HCT116 (cell line): ENCODE measurements around the gene TMEM59L. TPM values are rescaled to one million over a fixed set of nuclear protein-coding genes. Genes with fewer than 3 reads are reported as not detected.

Experiments used
- ATAC-seq: fragments of 200-7000 bp; cut with Tn5 transposase; 2 replicates; pipeline ENCODE4 v1.9.1; 2020; ENCODE audit warnings: mild to moderate bottlenecking, moderate library complexity
- BruUV-seq: library from RNA; stranded (reverse); fragments of 400-500 nt; replicated peaks from 2 replicates; lab custom pipeline; 2021; lab: Mats Ljungman, UMichigan
- CTCF ChIA-PET: fragments of 300-600 bp; sonication (Branson Sonifier 250); formaldehyde crosslinking; loops from one replicate; lab custom pipeline; 2021; ENCODE audit warnings: antibody characterized with exemption; lab: Charles Lee
- POLR2A ChIA-PET: fragments of 300-600, 350-600 bp; sonication (Branson Sonifier 250); formaldehyde crosslinking; loops from one replicate; lab custom pipeline; 2021; ENCODE audit warnings: antibody characterized with exemption; lab: Charles Lee
- RAD21 ChIA-PET, 2 experiments: fragments of 300-600 bp; sonication (Branson Sonifier 250); formaldehyde crosslinking; loops; one replicate each; lab custom pipeline; 2023; ENCODE audit warnings: low total read pairs in 2 of 2; ENCODE audit not compliant: uncharacterized antibody in 2 of 2, unreplicated experiment in 2 of 2, low non-redundant PET in 1 of 2; lab: Charles Lee
- DNase-seq: peaks from one replicate; pipeline ENCODE4 v3.0.0-alpha.2; 2010; ENCODE audit warnings: low read depth, low spot score
- H2AFZ ChIP-seq: fragments of 200-600 bp; shearing (Covaris generic), sonication (generic); 2 replicates; pipeline ENCODE4 v1.6.1; 2017; ENCODE audit warnings: low read depth, mixed run types, mixed read lengths, antibody characterized with exemption, low read length; ENCODE audit not compliant: poor library complexity, severe bottlenecking
- H3K27ac ChIP-seq: 2 replicates; pipeline ENCODE4 v1.5.1; 2012; ENCODE audit warnings: low read depth, low read length
- H3K27me3 ChIP-seq: fragments of 200-600 bp; sonication (generic); 2 replicates; pipeline ENCODE4 v1.6.1; 2016; ENCODE audit warnings: mixed run types, low read length, mixed read lengths; ENCODE audit not compliant: insufficient read depth
- H3K36me3 ChIP-seq, 2 experiments: fragments of 200-500 bp in 1 of 2; fragments of 200-600 bp in 1 of 2; sonication (Bioruptor generic) in 1 of 2; sonication (generic) in 1 of 2; 2 replicates each; pipeline versions ENCODE4 v1.5.1 to v1.6.1; 2014 to 2016; ENCODE audit warnings: low read length in 2 of 2, inconsistent platforms in 1 of 2, mixed read lengths in 1 of 2, mixed run types in 1 of 2; ENCODE audit not compliant: insufficient read depth in 2 of 2, control insufficient read depth in 1 of 2
- H3K4me1 ChIP-seq, 2 experiments: fragments of 200-600 bp in 1 of 2; sonication (generic) in 1 of 2; 2 replicates each; pipeline versions ENCODE4 v1.5.1 to v1.6.1; 2012 to 2017; ENCODE audit warnings: low read length in 2 of 2, inconsistent platforms in 1 of 2, mild to moderate bottlenecking in 1 of 2, mixed read lengths in 1 of 2, mixed run types in 1 of 2, moderate library complexity in 1 of 2; ENCODE audit not compliant: insufficient read depth in 2 of 2, control insufficient read depth in 1 of 2
- H3K4me2 ChIP-seq: fragments of 200-600 bp; sonication (generic); 2 replicates; pipeline ENCODE4 v1.6.1; 2017; ENCODE audit warnings: mixed run types, low read length, mixed read lengths
- H3K4me3 ChIP-seq, 2 experiments: fragments of 200-600 bp in 1 of 2; sonication (generic) in 1 of 2; replicated peaks in 1 of 2; 2 replicates each; pipeline ENCODE4 v1.5.1; 2011 to 2016; ENCODE audit warnings: low read length in 2 of 2, control low read depth in 1 of 2, low read depth in 1 of 2, mild to moderate bottlenecking in 1 of 2, mixed read lengths in 1 of 2, mixed run types in 1 of 2
- H3K79me2 ChIP-seq: fragments of 200-600 bp; sonication (generic); 2 replicates; pipeline ENCODE4 v1.6.1; 2017; ENCODE audit warnings: mild to moderate bottlenecking, mixed run types, low read length, moderate library complexity, mixed read lengths; ENCODE audit not compliant: insufficient read depth
- H3K9ac ChIP-seq: fragments of 200-600 bp; sonication (generic); 2 replicates; pipeline ENCODE4 v1.6.1; 2016; ENCODE audit warnings: low read length, mixed read lengths
- H3K9me2 ChIP-seq: fragments of 200-600 bp; sonication (generic), shearing (Covaris generic); 2 replicates; pipeline ENCODE4 v1.6.1; 2017; ENCODE audit warnings: mixed run types, mild to moderate bottlenecking, moderate library complexity; ENCODE audit not compliant: insufficient read depth
- H3K9me3 ChIP-seq, 2 experiments: fragments of 200-500 bp in 1 of 2; fragments of 200-600 bp in 1 of 2; sonication (Bioruptor generic) in 1 of 2; sonication (generic) in 1 of 2; 2 replicates each; pipeline ENCODE4 v1.6.1; 2014 to 2017; ENCODE audit warnings: low read length in 2 of 2, mixed read lengths in 2 of 2, inconsistent platforms in 1 of 2, low read depth in 1 of 2, mild to moderate bottlenecking in 1 of 2, mixed run types in 1 of 2, moderate library complexity in 1 of 2; ENCODE audit not compliant: control insufficient read depth in 1 of 2, insufficient read depth in 1 of 2
- H4K20me1 ChIP-seq: fragments of 200-600 bp; sonication (generic), shearing (Covaris generic); 2 replicates; pipeline ENCODE4 v1.6.1; 2017; ENCODE audit warnings: mixed run types, mild to moderate bottlenecking, moderate library complexity; ENCODE audit not compliant: insufficient read depth
- POLR2AphosphoS5 ChIP-seq: IDR thresholded peaks from 2 replicates; pipeline ENCODE4 v1.6.1; 2011; ENCODE audit warnings: mild to moderate bottlenecking, low read depth, low read length, moderate library complexity
- ZNF274 ChIP-seq: fragments of 200-500 bp; sonication (Bioruptor generic); IDR thresholded peaks from 2 replicates; pipeline ENCODE4 v1.6.1; 2014; ENCODE audit warnings: mild to moderate bottlenecking, low read depth, low read length, inconsistent platforms
- intact Hi-C: fragments of 100-400 bp; cut with micrococcal nuclease; formaldehyde crosslinking; loops from 2 replicates; pipeline ENCODE4 v1.10.0; 2022
- total RNA-seq: library from RNA; stranded (reverse); gene quantifications from one replicate; pipeline ENCODE4 v1.2.1, GENCODE V29; 2021; ENCODE audit not compliant: unreplicated experiment
- TF ChIP-seq, protein P1 (sequence below), 3 experiments: fragments of 200-600 bp in 1 of 3; sonication (generic) in 1 of 3; IDR thresholded peaks in 2 of 3; conservative IDR thresholded peaks in 1 of 3; 2 replicates each; pipeline ENCODE4 v1.5.1; 2012 to 2017; ENCODE audit warnings: low read depth in 2 of 3, low read length in 2 of 3, antibody characterized with exemption in 1 of 3, borderline replicate concordance in 1 of 3, control low read depth in 1 of 3, mild to moderate bottlenecking in 1 of 3, mixed read lengths in 1 of 3, mixed run types in 1 of 3, moderate library complexity in 1 of 3; ENCODE audit not compliant: insufficient read depth in 1 of 3
- TF ChIP-seq, protein P2 (sequence below): IDR thresholded peaks from 2 replicates; pipeline ENCODE4 v1.6.1; 2011; ENCODE audit warnings: mild to moderate bottlenecking, low read length, moderate library complexity; ENCODE audit not compliant: insufficient replicate concordance; ENCODE audit errors: extremely low read depth

TMEM59L gene
- total RNA-seq, 1 experiment from 2014 or later = 14.3 TPM

DNA sequence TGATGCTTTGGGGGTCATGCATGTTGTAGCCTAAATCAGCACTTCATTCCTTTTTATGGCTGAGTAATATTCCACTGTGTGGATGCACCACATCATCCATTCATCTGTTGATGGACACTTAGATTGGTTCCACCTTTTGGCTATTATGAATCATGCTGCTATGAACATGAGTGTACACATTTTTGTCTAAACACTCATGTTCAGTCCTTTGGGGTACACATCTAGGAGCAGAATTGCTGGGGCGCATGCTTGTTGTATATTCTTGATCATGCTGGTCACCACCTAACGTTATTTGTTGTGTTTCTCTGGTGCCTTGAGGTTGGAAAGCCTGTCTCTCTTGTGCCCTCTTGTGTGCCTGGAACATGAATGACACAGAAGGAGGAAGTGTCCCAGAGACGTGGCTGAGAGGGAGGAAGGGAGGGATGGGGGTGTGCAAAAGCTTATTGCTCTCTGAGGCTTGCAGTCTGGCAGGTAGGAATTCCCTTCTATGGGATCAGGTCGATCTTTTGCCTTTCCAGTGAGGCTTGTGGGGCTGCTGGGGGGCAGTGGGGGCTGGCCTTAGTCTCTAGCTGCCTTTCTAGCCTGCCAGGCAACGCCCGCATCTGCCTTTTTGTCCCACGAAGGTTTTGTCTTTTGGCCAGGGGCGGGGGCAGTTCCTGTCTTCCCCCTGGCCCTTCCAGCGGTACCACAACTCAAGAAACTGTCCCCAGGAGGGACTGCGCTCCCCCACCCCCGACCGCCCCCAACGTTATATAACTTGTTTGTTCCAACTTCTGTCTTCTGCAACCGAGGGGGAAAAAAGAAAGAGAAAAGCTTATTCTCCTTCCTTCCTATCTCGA lies 31.7 kb downstream of the TMEM59L start:
- H3K79me2 ChIP-seq = peaks cover 32% of the 10 kb centered on the region
- no peak for TF ChIP-seq POLR2AphosphoS5
- TF ChIP-seq, protein P1, sequence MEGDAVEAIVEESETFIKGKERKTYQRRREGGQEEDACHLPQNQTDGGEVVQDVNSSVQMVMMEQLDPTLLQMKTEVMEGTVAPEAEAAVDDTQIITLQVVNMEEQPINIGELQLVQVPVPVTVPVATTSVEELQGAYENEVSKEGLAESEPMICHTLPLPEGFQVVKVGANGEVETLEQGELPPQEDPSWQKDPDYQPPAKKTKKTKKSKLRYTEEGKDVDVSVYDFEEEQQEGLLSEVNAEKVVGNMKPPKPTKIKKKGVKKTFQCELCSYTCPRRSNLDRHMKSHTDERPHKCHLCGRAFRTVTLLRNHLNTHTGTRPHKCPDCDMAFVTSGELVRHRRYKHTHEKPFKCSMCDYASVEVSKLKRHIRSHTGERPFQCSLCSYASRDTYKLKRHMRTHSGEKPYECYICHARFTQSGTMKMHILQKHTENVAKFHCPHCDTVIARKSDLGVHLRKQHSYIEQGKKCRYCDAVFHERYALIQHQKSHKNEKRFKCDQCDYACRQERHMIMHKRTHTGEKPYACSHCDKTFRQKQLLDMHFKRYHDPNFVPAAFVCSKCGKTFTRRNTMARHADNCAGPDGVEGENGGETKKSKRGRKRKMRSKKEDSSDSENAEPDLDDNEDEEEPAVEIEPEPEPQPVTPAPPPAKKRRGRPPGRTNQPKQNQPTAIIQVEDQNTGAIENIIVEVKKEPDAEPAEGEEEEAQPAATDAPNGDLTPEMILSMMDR (IDR thresholded peaks at IDR 0.05 in 2 of 3, conservative IDR thresholded peaks at IDR 0.05 in 1 of 3; ENCODE audit: borderline replicate concordance in 1 of 3, insufficient read depth in 1 of 3, low read depth in 2 of 3, low read length in 2 of 3) = peak in 1 of 3 experiments; percentile 12; a peak in 1 of 6 replicates
- no peak for TF ChIP-seq ZNF274
- no peak overlapping the region for H3K27ac ChIP-seq
- no peaks in the 10 kb centered on the region for H3K9me2 ChIP-seq
- no peaks in the 10 kb centered on the region for H3K9me3 ChIP-seq
- H3K4me1 ChIP-seq = peaks cover 0 to 10% of the 10 kb centered on the region in 2 experiments; a peak in 1 of 4 replicates
- ChIA-PET CTCF (no interaction called here), POLR2A (no interaction called here), RAD21 (interaction anchor here in 1 of 2 experiments (0.6 kb wide), 1 partner anchor 49 kb away, joined by 3 read pairs; no protein-coding TSS in a partner anchor)
- peak; percentile 63 for ATAC-seq
- no peaks in the 10 kb centered on the region for H3K36me3 ChIP-seq
- H3K27me3 ChIP-seq = no peaks in the 10 kb centered on the region
- no peak overlapping the region for H2AFZ ChIP-seq
- H4K20me1 ChIP-seq = no peaks in the 10 kb centered on the region
- H3K9ac ChIP-seq = no peak overlapping the region
- intact Hi-C loops = no loop called here
- DNase-seq = no peak
- no peak overlapping the region; the same call in 1 of the 2 replicates for H3K4me2 ChIP-seq
- H3K4me3 ChIP-seq = no peak overlapping the region
- no TSS peak for BruUV-seq

DNA sequence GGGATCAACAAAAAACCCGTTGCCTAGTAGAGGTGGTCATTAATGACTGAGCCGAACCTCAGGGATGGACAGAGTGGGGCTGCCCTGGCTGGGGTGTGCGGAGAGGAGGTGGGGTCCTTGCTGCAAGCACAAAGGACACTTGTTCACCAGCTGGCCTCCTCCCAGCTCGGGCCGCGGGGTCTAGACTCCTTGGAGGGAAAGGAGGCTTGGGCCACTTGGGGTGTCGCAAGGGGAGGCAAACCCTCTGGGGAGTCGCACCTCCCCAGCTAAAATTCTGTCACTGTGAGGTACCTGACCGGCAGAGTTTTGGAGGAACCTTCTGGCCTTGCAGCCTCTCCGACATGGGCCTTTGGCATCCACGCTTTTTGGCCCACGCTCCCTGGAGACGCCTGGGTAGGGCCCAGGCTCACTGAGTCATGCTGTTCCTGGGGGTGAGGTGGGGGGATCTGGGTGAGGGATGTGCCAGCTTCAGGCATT lies 32.4 kb downstream of the TMEM59L start:
- POLR2A ChIA-PET = no interaction called here

More for the DNA sequence above, 32.4 kb downstream of the TMEM59L start:
- H3K9ac ChIP-seq = no peak overlapping the region
- no peak overlapping the region for H3K27ac ChIP-seq
- peaks cover 0 to 10% of the 10 kb centered on the region in 2 experiments; a peak in 1 of 4 replicates for H3K4me1 ChIP-seq
- H3K9me2 ChIP-seq = no peaks in the 10 kb centered on the region
- no peak overlapping the region for H2AFZ ChIP-seq
- no peak for ATAC-seq
- no peaks in the 10 kb centered on the region for H3K9me3 ChIP-seq
- no TSS peak for BruUV-seq
- ChIA-PET RAD21 (interaction anchor here in 1 of 2 experiments (0.6 kb wide), 1 partner anchor 50 kb away, joined by 3 read pairs; no protein-coding TSS in a partner anchor), CTCF (no interaction called here)
- H3K4me3 ChIP-seq = no peak overlapping the region
- H3K79me2 ChIP-seq = peaks cover 25% of the 10 kb centered on the region
- H4K20me1 ChIP-seq = no peaks in the 10 kb centered on the region
- no peak for DNase-seq
- H3K27me3 ChIP-seq = no peaks in the 10 kb centered on the region
- H3K36me3 ChIP-seq = no peaks in the 10 kb centered on the region
- TF ChIP-seq, protein P2, sequence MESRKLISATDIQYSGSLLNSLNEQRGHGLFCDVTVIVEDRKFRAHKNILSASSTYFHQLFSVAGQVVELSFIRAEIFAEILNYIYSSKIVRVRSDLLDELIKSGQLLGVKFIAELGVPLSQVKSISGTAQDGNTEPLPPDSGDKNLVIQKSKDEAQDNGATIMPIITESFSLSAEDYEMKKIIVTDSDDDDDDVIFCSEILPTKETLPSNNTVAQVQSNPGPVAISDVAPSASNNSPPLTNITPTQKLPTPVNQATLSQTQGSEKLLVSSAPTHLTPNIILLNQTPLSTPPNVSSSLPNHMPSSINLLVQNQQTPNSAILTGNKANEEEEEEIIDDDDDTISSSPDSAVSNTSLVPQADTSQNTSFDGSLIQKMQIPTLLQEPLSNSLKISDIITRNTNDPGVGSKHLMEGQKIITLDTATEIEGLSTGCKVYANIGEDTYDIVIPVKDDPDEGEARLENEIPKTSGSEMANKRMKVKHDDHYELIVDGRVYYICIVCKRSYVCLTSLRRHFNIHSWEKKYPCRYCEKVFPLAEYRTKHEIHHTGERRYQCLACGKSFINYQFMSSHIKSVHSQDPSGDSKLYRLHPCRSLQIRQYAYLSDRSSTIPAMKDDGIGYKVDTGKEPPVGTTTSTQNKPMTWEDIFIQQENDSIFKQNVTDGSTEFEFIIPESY = no peak
- intact Hi-C loops = no loop called here
- no peak overlapping the region for H3K4me2 ChIP-seq
